A673 (cell line): ENCODE measurements around the gene MAP3K5. TPM values are rescaled to one million over a fixed set of nuclear protein-coding genes. Genes with fewer than 3 reads are reported as not detected.

Source experiments
- BruUV-seq: library from RNA; stranded (reverse); fragments of 400-500 nt; replicated peaks from 2 replicates; lab custom pipeline; 2021; lab: Mats Ljungman, UMichigan
- CTCF ChIA-PET: fragments of 300-600 bp; sonication (Branson Sonifier 250); formaldehyde crosslinking; loops from one replicate; lab custom pipeline; 2022; ENCODE audit warnings: antibody characterized with exemption; lab: Charles Lee
- POLR2A ChIA-PET: fragments of 300-600 bp; sonication (Branson Sonifier 250); formaldehyde crosslinking; loops from one replicate; lab custom pipeline; 2022; ENCODE audit warnings: antibody characterized with exemption; ENCODE audit not compliant: low non-redundant PET; lab: Charles Lee
- DNase-seq: peaks from one replicate; pipeline ENCODE4 v3.0.0-alpha.2; 2015; ENCODE audit warnings: low spot score
- H3K27ac ChIP-seq: fragments of 200-600 bp; sonication (generic); 2 replicates; pipeline ENCODE4 v1.5.1; 2016; ENCODE audit warnings: mixed run types, low read depth, mild to moderate bottlenecking, mixed read lengths, antibody characterized with exemption, low read length; ENCODE audit not compliant: poor library complexity, severe bottlenecking
- H3K27me3 ChIP-seq: fragments of 200-600 bp; sonication (generic); replicated peaks from 2 replicates; pipeline ENCODE4 v1.6.1; 2017; ENCODE audit warnings: mixed run types, low read depth, mild to moderate bottlenecking, mixed read lengths, antibody characterized with exemption, low read length; ENCODE audit not compliant: insufficient read depth, poor library complexity
- H3K36me3 ChIP-seq: fragments of 200-600 bp; sonication (generic); 2 replicates; pipeline ENCODE4 v1.6.1; 2016; ENCODE audit warnings: mixed run types, mild to moderate bottlenecking, mixed read lengths, antibody characterized with exemption, low read length; ENCODE audit not compliant: insufficient read depth, poor library complexity, severe bottlenecking
- H3K4me1 ChIP-seq: fragments of 200-600 bp; sonication (generic); 2 replicates; pipeline ENCODE4 v1.6.1; 2017; ENCODE audit warnings: mixed run types, mild to moderate bottlenecking, mixed read lengths, antibody characterized with exemption, low read length; ENCODE audit not compliant: insufficient read depth, poor library complexity, severe bottlenecking
- H3K4me3 ChIP-seq: fragments of 200-600 bp; sonication (generic); 2 replicates; pipeline ENCODE4 v1.5.1; 2016; ENCODE audit warnings: low read depth, mixed run types, mild to moderate bottlenecking, mixed read lengths, low read length; ENCODE audit not compliant: poor library complexity, severe bottlenecking
- H3K9me3 ChIP-seq: fragments of 200-600 bp; sonication (generic); 2 replicates; pipeline ENCODE4 v1.6.1; 2016; ENCODE audit warnings: mixed run types, low read depth, mild to moderate bottlenecking, mixed read lengths, antibody characterized with exemption, low read length; ENCODE audit not compliant: poor library complexity, severe bottlenecking
- EZH2 ChIP-seq: fragments of 200-600 bp; sonication (generic); IDR thresholded peaks from 2 replicates; pipeline ENCODE4 v1.6.1; 2017; ENCODE audit warnings: borderline replicate concordance, low read depth, mild to moderate bottlenecking, mixed read lengths, antibody characterized with exemption, low read length; ENCODE audit not compliant: poor library complexity, severe bottlenecking
- intact Hi-C: fragments of 100-400 bp; cut with micrococcal nuclease; formaldehyde crosslinking; loops from one replicate; pipeline ENCODE4 v1.10.0; 2022; ENCODE audit not compliant: unreplicated experiment
- total RNA-seq: library from RNA; stranded (reverse); gene quantifications from 2 replicates; pipeline ENCODE4 v1.2.3, GENCODE V29; 2021
- TF ChIP-seq, protein P1 (sequence below): fragments of 300-800, 200-600 bp; sonication (generic); conservative IDR thresholded peaks from 2 replicates; pipeline ENCODE4 v1.5.1; 2017; ENCODE audit warnings: low read depth, mild to moderate bottlenecking, antibody characterized with exemption, low read length, moderate library complexity, mixed read lengths

Gene MAP3K5
- total RNA-seq, 1 experiment from 2014 or later = 5.4 TPM

DNA sequence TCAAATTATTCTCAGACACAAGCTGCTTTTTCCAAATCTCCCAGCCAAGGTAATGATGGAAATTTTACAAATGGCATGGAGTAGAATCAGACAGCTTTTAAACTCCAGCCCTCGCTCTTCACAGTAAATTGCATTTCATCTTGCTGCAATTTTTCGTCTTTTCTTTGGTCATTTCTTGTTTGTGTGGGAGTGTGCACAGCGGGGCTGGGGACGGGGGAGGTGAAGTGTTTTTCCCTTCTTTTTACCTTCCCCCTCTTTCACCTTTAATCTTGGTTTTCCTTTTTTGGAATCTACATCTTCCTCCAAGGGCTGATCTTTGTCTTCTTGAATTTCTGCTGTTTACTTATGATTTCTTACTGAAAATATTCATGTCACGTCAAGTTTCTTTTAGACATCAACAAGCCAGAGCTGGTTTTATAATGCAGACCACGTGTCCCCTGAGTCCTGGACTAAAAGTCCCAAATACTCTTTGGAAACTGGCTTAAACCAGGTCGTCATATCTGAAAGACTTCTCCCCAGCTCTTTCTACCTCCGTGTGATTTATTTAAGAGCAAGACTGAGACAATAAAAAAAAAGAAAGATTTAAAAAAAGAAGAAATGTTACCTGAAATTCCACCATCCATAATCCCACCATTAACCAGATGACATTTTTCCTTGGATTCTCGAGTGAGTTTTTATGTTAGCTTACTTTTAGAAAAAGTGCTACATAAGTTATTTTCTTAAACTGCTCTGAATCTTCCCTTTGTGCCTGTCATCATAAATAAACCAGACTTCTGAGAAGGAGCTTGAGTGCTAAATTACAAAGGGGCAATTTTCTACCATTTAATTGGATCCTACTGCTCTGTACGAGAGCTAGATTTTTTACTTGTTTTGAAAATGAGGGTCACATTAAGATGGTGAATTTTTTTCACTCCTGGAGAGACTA is 52.0 kb downstream of the MAP3K5 start:
- Histone ChIP-seq H3K9me3 (no peaks in the 10 kb centered on the region), H3K4me3 (no peak overlapping the region), H3K27ac (no peak overlapping the region), H3K4me1 (peaks cover 9% of the 10 kb centered on the region), H3K27me3 (no peaks in the 10 kb centered on the region), H3K36me3 (no peaks in the 10 kb centered on the region)
- no TSS peak for BruUV-seq
- intact Hi-C loops = no loop called here
- CTCF ChIA-PET = interaction anchor here (0.8 kb wide), 1 partner anchor 52 kb away, joined by 4 read pairs; the partner anchor contains the start of gene MAP3K5
- DNase-seq = no peak
- no peak for TF ChIP-seq EZH2
- TF ChIP-seq, protein P1, sequence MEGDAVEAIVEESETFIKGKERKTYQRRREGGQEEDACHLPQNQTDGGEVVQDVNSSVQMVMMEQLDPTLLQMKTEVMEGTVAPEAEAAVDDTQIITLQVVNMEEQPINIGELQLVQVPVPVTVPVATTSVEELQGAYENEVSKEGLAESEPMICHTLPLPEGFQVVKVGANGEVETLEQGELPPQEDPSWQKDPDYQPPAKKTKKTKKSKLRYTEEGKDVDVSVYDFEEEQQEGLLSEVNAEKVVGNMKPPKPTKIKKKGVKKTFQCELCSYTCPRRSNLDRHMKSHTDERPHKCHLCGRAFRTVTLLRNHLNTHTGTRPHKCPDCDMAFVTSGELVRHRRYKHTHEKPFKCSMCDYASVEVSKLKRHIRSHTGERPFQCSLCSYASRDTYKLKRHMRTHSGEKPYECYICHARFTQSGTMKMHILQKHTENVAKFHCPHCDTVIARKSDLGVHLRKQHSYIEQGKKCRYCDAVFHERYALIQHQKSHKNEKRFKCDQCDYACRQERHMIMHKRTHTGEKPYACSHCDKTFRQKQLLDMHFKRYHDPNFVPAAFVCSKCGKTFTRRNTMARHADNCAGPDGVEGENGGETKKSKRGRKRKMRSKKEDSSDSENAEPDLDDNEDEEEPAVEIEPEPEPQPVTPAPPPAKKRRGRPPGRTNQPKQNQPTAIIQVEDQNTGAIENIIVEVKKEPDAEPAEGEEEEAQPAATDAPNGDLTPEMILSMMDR = no peak
- POLR2A ChIA-PET = no interaction called here

DNA sequence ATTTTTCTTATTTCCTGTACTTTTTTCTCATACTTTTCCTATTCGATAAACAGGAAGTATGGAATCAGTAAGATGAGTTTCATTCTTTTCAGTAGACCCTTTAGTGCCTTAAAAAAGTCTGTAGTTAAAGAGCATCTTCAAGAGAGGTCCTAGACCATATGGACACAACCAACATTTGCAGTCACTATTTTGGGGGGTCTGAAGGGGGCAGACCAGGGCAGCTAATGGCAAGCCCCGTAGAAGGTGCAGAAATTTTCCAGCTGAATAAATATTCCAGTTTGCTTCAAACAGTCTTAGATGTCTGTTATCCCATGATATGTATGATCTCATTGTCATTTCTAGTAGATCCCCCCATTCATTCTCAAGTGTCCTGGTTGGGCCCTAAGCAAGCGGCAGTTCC is 52.8 kb downstream of the MAP3K5 start:
- no peak for DNase-seq
- Histone ChIP-seq H3K4me3 (no peak overlapping the region), H3K4me1 (peaks cover 9% of the 10 kb centered on the region), H3K27me3 (no peaks in the 10 kb centered on the region), H3K36me3 (no peaks in the 10 kb centered on the region), H3K9me3 (no peaks in the 10 kb centered on the region), H3K27ac (no peak overlapping the region)
- CTCF ChIA-PET = interaction anchor here (0.8 kb wide), 1 partner anchor 53 kb away, joined by 4 read pairs; the partner anchor contains the start of gene MAP3K5
- intact Hi-C loops = no loop called here
- no TSS peak for BruUV-seq
- POLR2A ChIA-PET = no interaction called here
- TF ChIP-seq, protein P1 = no peak
- no peak for TF ChIP-seq EZH2

DNA sequence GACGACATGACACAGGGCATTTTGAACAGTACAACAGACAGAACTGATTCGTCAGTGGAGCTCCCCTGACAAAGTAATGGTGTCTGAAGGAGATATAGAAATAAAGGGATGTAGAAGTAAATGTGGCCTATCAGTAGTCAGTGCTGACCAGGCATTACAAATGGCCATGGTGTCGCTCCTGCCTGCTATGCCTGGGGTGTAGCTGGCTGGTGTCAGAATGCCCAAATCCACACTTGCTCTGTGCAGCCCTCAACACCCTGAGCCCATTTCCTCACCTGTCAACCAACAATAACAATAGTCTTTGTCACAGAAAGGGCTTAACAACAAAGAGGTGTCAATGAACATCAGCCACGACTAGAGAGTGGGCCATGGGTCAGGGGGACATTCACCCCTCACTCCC is 53.2 kb downstream of the MAP3K5 start:
- POLR2A ChIA-PET = no interaction called here
- intact Hi-C loops = no loop called here
- no peak overlapping the region for H3K27ac ChIP-seq
- no peak for DNase-seq
- TF ChIP-seq, protein P1 = no peak
- no peak for TF ChIP-seq EZH2
- H3K9me3 ChIP-seq = no peaks in the 10 kb centered on the region
- no peaks in the 10 kb centered on the region for H3K27me3 ChIP-seq
- CTCF ChIA-PET = no interaction called here
- H3K4me1 ChIP-seq = peaks cover 9% of the 10 kb centered on the region
- no peaks in the 10 kb centered on the region for H3K36me3 ChIP-seq
- no peak overlapping the region for H3K4me3 ChIP-seq
- BruUV-seq = no TSS peak
